ENCODE results near the gene ENTPD8. TPM values are rescaled to one million over a fixed set of nuclear protein-coding genes. Genes with fewer than 3 reads are reported as not detected.
A peak's percentile ranks its signal among the peaks of the same experiment; 100 is the strongest.

ENTPD8 gene
- polyA plus RNA-seq, 1 donor, result 14.2 TPM

DNA sequence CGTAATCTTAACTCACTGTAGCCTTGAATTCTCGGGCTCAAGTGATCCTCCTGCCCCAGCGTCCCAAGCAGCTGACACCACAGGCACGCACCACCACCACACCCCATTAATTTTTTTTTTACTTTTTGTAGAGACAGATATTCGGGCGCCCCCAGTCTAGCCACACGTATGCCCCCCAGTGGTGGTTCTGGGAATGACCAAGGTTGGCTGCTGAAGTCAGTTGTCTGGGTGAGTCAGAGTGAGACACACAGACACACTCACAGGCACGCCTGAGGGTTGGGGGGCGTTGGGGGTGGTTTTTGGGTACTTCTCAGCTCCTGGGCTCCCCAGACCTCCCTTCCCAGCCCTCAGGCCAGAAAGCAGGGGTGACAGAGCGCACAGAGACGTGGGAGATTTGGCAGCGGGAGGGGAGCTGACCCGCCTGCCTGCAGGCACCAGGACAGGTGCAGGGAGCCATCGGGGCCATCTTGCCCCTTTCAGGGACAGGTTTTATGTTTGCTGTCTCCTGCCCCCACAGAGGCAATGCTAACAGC lies 4.2 kb upstream of the ENTPD8 start:
- Histone ChIP-seq H3K4me3 (ENCODE audit: low read length) (no peak overlapping the region), H3K27ac (ENCODE audit: low read length) (no peak overlapping the region), H3K4me1 (ENCODE audit: control insufficient read depth, insufficient read depth, low read length) (peaks cover 19% of the 10 kb centered on the region), H3K27me3 (ENCODE audit: control insufficient read depth, insufficient read depth, low read length) (no peaks in the 10 kb centered on the region), H3K9me3 (ENCODE audit: control insufficient read depth, low read depth, low read length) (no peaks in the 10 kb centered on the region), H3K36me3 (ENCODE audit: control insufficient read depth, insufficient read depth, low read length) (peaks cover 7% of the 10 kb centered on the region)
- no CpG with 5 or more reads among the region's 14 CpGs for WGBS (ENCODE audit: insufficient coverage, low lambda C conversion rate)
- DNase-seq, result peak; percentile 84 to 88

DNA sequence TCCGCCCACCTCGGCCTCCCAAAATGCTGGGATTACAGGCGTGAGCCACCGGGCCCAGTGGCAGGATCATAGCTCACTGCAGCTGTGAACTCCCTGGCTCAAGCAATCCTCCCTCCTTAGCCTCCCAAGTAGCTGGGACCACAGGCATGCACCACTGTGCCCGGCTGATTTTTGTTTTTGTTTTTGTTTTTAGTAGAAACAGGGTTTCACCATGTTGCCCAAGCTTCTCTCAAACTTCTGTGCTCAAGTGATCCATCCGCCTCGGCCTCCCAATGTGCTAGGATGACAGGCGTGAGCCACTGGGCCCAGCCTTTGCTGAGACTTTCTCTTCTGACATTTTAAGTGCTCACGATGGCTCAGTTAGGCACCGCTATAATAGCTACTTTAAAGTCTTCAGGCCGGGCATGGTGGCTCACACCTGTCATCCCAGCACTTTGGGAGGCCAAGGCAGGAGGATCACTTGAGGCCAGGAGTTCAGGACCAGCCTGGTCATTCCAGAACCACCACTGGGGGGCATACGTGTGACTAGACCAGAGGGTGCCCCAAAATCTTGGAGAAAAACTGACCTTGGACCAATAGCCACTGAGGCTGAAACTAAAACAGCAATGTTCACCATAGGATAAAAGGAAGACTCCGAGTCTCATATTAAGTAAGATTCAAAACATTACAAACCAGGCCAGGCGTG lies 3.1 kb upstream of the ENTPD8 start:
- Histone ChIP-seq H3K36me3 (ENCODE audit: control insufficient read depth, insufficient read depth, low read length) (peaks cover 3% of the 10 kb centered on the region), H3K4me3 (ENCODE audit: low read length) (no peak overlapping the region), H3K27ac (ENCODE audit: low read length) (no peak overlapping the region), H3K9me3 (ENCODE audit: control insufficient read depth, low read depth, low read length) (no peaks in the 10 kb centered on the region), H3K4me1 (ENCODE audit: control insufficient read depth, insufficient read depth, low read length) (peaks cover 19% of the 10 kb centered on the region), H3K27me3 (ENCODE audit: control insufficient read depth, insufficient read depth, low read length) (no peaks in the 10 kb centered on the region)
- no peak for DNase-seq
- WGBS (ENCODE audit: insufficient coverage, low lambda C conversion rate), result no CpG with 5 or more reads among the region's 14 CpGs

DNA sequence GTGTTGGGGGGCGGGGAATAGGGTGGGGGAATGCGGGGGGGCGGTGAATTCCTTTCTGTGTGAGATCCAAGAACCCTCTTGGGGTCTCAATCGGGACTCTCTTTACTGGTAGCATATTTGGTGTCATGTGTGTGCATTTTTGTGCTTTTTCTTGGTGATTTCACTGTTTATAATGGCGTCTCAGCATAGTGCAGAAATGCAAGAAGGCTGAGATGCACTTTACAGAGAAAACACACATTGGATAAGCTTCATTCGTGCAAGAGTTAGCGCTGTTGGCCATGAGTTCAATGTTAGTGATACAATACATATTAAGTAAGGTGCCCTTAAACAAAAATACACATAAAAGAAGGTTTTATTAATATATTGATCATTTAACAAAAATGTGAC lies 771 bp upstream of the ENTPD8 start:
- Histone ChIP-seq H3K4me1 (ENCODE audit: control insufficient read depth, insufficient read depth, low read length) (peaks cover 19% of the 10 kb centered on the region), H3K4me3 (ENCODE audit: low read length) (peak overlapping the region; percentile 41), H3K36me3 (ENCODE audit: control insufficient read depth, insufficient read depth, low read length) (no peaks in the 10 kb centered on the region), H3K27me3 (ENCODE audit: control insufficient read depth, insufficient read depth, low read length) (no peaks in the 10 kb centered on the region), H3K9me3 (ENCODE audit: control insufficient read depth, low read depth, low read length) (no peaks in the 10 kb centered on the region), H3K27ac (ENCODE audit: low read length) (peak overlapping the region; percentile 47)
- 19% methylated on average over 2 of the region's 7 CpGs for WGBS (ENCODE audit: insufficient coverage, low lambda C conversion rate)
- DNase-seq, result no peak

DNA sequence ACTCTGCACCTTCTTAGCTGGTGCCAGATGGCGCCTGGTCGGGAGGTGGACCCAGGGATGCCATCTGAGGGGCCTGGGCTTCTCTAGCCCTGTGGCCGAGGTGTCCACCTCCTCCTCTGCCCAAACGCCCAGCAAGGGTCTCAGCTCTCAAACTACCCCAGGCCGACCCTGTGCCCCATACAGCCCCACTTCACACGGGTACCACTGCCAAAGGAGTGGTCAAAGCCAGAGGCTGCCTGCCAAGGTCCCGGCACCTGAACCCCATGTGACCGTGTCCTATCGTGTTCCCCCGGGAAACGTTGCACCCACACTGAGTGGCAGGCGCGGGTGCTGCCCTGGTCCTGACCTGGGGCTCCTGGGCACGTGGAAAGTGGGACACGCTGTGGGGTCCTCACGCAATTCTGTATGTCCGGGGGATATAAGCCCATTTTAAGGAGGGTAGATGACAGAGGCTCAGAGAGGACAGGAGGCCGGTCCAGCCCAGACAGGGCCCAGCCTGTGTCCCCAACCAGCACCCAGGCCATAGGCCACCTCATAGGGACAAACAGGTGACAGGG lies 1.9 kb downstream of the ENTPD8 start:
- peaks cover 6% of the 10 kb centered on the region for H3K4me1 ChIP-seq (ENCODE audit: control insufficient read depth, insufficient read depth, low read length)
- H3K9me3 ChIP-seq (ENCODE audit: control insufficient read depth, low read depth, low read length), result peaks cover 2% of the 10 kb centered on the region
- H3K36me3 ChIP-seq (ENCODE audit: control insufficient read depth, insufficient read depth, low read length), result no peaks in the 10 kb centered on the region
- no peak overlapping the region for H3K27ac ChIP-seq (ENCODE audit: low read length)
- no peak overlapping the region for H3K4me3 ChIP-seq (ENCODE audit: low read length)
- WGBS (ENCODE audit: insufficient coverage, low lambda C conversion rate), result no CpG with 5 or more reads among the region's 18 CpGs
- no peak for DNase-seq
- no peaks in the 10 kb centered on the region for H3K27me3 ChIP-seq (ENCODE audit: control insufficient read depth, insufficient read depth, low read length)

- Histone ChIP-seq H3K4me1 (ENCODE audit: control insufficient read depth, insufficient read depth, low read length) (peaks cover 6% of the 10 kb centered on the region), H3K27ac (ENCODE audit: low read length) (no peak overlapping the region), H3K36me3 (ENCODE audit: control insufficient read depth, insufficient read depth, low read length) (no peaks in the 10 kb centered on the region), H3K4me3 (ENCODE audit: low read length) (no peak overlapping the region), H3K27me3 (ENCODE audit: control insufficient read depth, insufficient read depth, low read length) (no peaks in the 10 kb centered on the region), H3K9me3 (ENCODE audit: control insufficient read depth, low read depth, low read length) (peaks cover 2% of the 10 kb centered on the region)
- no peak for DNase-seq
- no CpG with 5 or more reads among the region's 22 CpGs for WGBS (ENCODE audit: insufficient coverage, low lambda C conversion rate)
Measured at GRCh38 chr9:137438591-137439157, 2.5 kb downstream of the ENTPD8 start.

GRCh38 chr9:137437691-137438590 lies 3.2 kb downstream of the ENTPD8 start:
- WGBS (ENCODE audit: insufficient coverage, low lambda C conversion rate), result no CpG with 5 or more reads among the region's 40 CpGs
- Histone ChIP-seq H3K4me3 (ENCODE audit: low read length) (no peak overlapping the region), H3K4me1 (ENCODE audit: control insufficient read depth, insufficient read depth, low read length) (peaks cover 6% of the 10 kb centered on the region), H3K27ac (ENCODE audit: low read length) (no peak overlapping the region), H3K36me3 (ENCODE audit: control insufficient read depth, insufficient read depth, low read length) (peaks cover 3% of the 10 kb centered on the region), H3K9me3 (ENCODE audit: control insufficient read depth, low read depth, low read length) (peaks cover 2% of the 10 kb centered on the region), H3K27me3 (ENCODE audit: control insufficient read depth, insufficient read depth, low read length) (no peaks in the 10 kb centered on the region)
- no peak for DNase-seq

DNA sequence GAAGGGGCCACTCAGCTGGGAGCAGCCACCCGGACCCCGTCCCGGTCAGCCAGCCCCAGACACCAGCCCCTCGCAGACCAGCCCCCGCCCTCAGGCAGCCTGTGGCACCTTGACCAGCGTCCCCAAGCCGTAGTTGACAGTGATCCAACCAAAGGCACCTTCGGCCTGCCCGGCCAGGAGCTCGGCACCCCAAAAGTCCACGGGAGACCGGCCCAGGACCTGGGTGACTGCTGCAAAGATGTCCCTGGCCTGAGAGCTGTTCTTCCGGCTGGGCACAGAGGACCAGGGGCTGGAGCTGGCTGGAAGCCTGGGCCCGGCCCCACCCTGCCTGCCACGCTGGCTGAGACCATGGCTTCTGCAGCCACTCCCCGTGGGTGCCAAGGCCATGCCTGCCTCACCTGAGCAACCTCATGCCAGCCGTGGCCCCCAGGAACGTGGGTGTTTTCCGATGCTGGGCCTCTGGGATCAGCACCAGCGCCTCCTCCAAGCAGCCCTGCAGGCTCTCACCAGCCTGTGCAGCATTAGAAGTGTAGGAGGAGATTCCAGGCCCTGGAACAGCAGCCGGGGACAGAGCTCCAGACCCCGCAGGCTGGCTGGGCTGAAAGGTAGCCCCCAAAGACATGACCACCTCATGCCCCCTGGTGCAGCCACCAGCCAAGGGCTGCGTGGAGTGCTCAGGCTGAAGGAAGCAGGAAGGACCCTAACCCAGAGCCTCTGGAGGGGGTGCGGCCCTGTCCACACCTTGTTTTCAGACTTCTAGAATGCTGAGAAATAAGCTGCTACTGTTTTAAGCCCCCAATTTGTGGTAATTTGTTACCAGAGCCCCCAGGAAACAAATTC lies 4.2 kb downstream of the ENTPD8 start:
- H3K27me3 ChIP-seq (ENCODE audit: control insufficient read depth, insufficient read depth, low read length), result no peaks in the 10 kb centered on the region
- WGBS (ENCODE audit: insufficient coverage, low lambda C conversion rate), result no CpG with 5 or more reads among the region's 24 CpGs

DNA sequence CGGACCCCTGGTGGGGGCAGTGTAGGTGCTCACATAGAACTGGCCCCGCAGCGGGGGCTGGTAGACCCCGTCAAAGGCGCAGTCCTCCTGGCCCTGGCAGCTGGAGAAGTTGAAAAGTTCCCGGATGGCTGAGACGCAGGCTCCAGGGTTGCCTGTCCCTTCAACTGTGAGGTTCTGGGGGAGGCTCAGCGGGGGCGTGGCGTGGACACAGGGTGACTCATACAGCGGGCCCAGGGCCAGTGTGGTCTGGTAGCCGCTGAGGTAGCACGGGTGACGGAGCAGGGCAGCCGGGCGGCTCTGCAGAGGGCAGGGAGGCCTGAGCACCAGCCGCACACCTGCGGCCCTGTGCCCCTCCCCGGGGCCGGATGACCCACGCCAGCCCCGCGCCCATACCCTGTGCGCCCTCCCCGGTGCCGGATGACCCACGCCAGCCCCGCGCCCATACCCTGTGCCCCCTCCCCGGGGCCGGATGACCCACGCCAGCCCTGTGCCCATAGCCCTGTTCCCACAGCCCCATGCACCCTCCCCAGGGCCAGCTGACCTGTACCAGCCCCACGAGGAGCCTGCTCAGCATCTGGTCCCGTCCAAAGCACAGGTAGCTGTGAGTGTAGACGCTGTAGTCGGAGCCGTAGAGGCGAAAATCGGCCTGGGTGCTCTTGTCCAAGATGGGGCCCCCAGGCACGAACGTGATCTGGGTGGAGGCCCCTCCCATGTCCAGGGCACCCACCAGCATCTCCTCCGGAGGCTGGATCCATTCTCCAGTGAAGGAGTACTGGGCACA lies 5.0 kb downstream of the ENTPD8 start:
- Histone ChIP-seq H3K4me3 (ENCODE audit: low read length) (no peak overlapping the region), H3K9me3 (ENCODE audit: control insufficient read depth, low read depth, low read length) (peaks cover 2% of the 10 kb centered on the region), H3K4me1 (ENCODE audit: control insufficient read depth, insufficient read depth, low read length) (no peaks in the 10 kb centered on the region), H3K27ac (ENCODE audit: low read length) (no peak overlapping the region), H3K27me3 (ENCODE audit: control insufficient read depth, insufficient read depth, low read length) (no peaks in the 10 kb centered on the region), H3K36me3 (ENCODE audit: control insufficient read depth, insufficient read depth, low read length) (peaks cover 3% of the 10 kb centered on the region)
- DNase-seq, result no peak
- no CpG with 5 or more reads among the region's 42 CpGs for WGBS (ENCODE audit: insufficient coverage, low lambda C conversion rate)

More for the DNA sequence above, 4.2 kb downstream of the ENTPD8 start:
- no peak for DNase-seq
- Histone ChIP-seq H3K4me3 (ENCODE audit: low read length) (no peak overlapping the region), H3K36me3 (ENCODE audit: control insufficient read depth, insufficient read depth, low read length) (peaks cover 3% of the 10 kb centered on the region), H3K27ac (ENCODE audit: low read length) (no peak overlapping the region), H3K9me3 (ENCODE audit: control insufficient read depth, low read depth, low read length) (peaks cover 2% of the 10 kb centered on the region), H3K4me1 (ENCODE audit: control insufficient read depth, insufficient read depth, low read length) (peaks cover 1% of the 10 kb centered on the region)

GRCh38 chr9:137435381-137435891 lies 5.7 kb downstream of the ENTPD8 start:
- Histone ChIP-seq H3K4me3 (ENCODE audit: low read length) (no peak overlapping the region), H3K9me3 (ENCODE audit: control insufficient read depth, low read depth, low read length) (peaks cover 2% of the 10 kb centered on the region), H3K4me1 (ENCODE audit: control insufficient read depth, insufficient read depth, low read length) (no peaks in the 10 kb centered on the region), H3K36me3 (ENCODE audit: control insufficient read depth, insufficient read depth, low read length) (peaks cover 9% of the 10 kb centered on the region), H3K27ac (ENCODE audit: low read length) (no peak overlapping the region), H3K27me3 (ENCODE audit: control insufficient read depth, insufficient read depth, low read length) (no peaks in the 10 kb centered on the region)
- no CpG with 5 or more reads among the region's 20 CpGs for WGBS (ENCODE audit: insufficient coverage, low lambda C conversion rate)
- DNase-seq, result no peak
